ENCODE data around the gene DPM2.

Gene DPM2

GRCh38 chr9:127979015-127979332, 41.3 kb upstream of the DPM2 start:
- peak overlapping the region in 1 of 2 experiments; percentile 74; a peak in 2 of 4 replicates for H3K4me3 ChIP-seq (ENCODE audit: low read depth in 1 of 2, low read length in 2 of 2)
- no peak overlapping the region for H2AFZ ChIP-seq (ENCODE audit: low read depth, low read length)
- H3K36me3 ChIP-seq (ENCODE audit: insufficient read depth, low read length): no peaks in the 10 kb centered on the region
- H3K9ac ChIP-seq (ENCODE audit: low read depth, low read length): peak overlapping the region; percentile 66
- TF ChIP-seq CTCF (IDR thresholded peaks at IDR 0.05; ENCODE audit: borderline replicate concordance, extremely low read depth, low read length, poor library complexity, severe bottlenecking) (no peak), EZH2 (IDR thresholded peaks at IDR 0.05; ENCODE audit: borderline replicate concordance, low read depth, low read length, severe bottlenecking) (no peak)
- peaks cover 50% of the 10 kb centered on the region for H3K4me1 ChIP-seq (ENCODE audit: insufficient read depth, low read length)
- H3K27ac ChIP-seq (ENCODE audit: low read length): no peak overlapping the region
- peaks cover 32% of the 10 kb centered on the region for H3K79me2 ChIP-seq (ENCODE audit: insufficient read depth, low read length)
- peak overlapping the region; percentile 80 for H3K4me2 ChIP-seq (ENCODE audit: insufficient read depth, low read length)
- no peaks in the 10 kb centered on the region for H3K27me3 ChIP-seq (ENCODE audit: insufficient read depth, low read length, poor library complexity)
- ATAC-seq (ENCODE audit: insufficient read depth, low read depth) (no peak), DNase-seq (no peak)
- H3K9me3 ChIP-seq (ENCODE audit: insufficient read depth, low read length, severe bottlenecking): no peaks in the 10 kb centered on the region
- H4K20me1 ChIP-seq (ENCODE audit: insufficient read depth, low read length): peaks cover 40% of the 10 kb centered on the region

GRCh38 chr9:127977884-127978647, 40.4 kb upstream of the DPM2 start:
- Histone ChIP-seq H3K79me2 (ENCODE audit: insufficient read depth, low read length) (peaks cover 32% of the 10 kb centered on the region), H3K9ac (ENCODE audit: low read depth, low read length) (peak overlapping the region; percentile 34; the same call in 1 of the 2 replicates), H4K20me1 (ENCODE audit: insufficient read depth, low read length) (peaks cover 47% of the 10 kb centered on the region), H3K9me3 (ENCODE audit: insufficient read depth, low read length, severe bottlenecking) (no peaks in the 10 kb centered on the region), H3K27me3 (ENCODE audit: insufficient read depth, low read length, poor library complexity) (no peaks in the 10 kb centered on the region), H2AFZ (ENCODE audit: low read depth, low read length) (no peak overlapping the region), H3K27ac (ENCODE audit: low read length) (no peak overlapping the region), H3K36me3 (ENCODE audit: insufficient read depth, low read length) (no peaks in the 10 kb centered on the region), H3K4me1 (ENCODE audit: insufficient read depth, low read length) (peaks cover 50% of the 10 kb centered on the region), H3K4me2 (ENCODE audit: insufficient read depth, low read length) (peak overlapping the region; percentile 58), H3K4me3 (ENCODE audit: low read depth in 1 of 2, low read length in 2 of 2) (peak overlapping the region in 1 of 2 experiments; percentile 37; a peak in 2 of 4 replicates)
- ATAC-seq (ENCODE audit: insufficient read depth, low read depth) (no peak), DNase-seq (no peak)
- no peak for TF ChIP-seq CTCF (IDR thresholded peaks at IDR 0.05; ENCODE audit: borderline replicate concordance, extremely low read depth, low read length, poor library complexity, severe bottlenecking)
- no peak for TF ChIP-seq EZH2 (IDR thresholded peaks at IDR 0.05; ENCODE audit: borderline replicate concordance, low read depth, low read length, severe bottlenecking)

- TF ChIP-seq CTCF (IDR thresholded peaks at IDR 0.05; ENCODE audit: borderline replicate concordance, extremely low read depth, low read length, poor library complexity, severe bottlenecking) (no peak), EZH2 (IDR thresholded peaks at IDR 0.05; ENCODE audit: borderline replicate concordance, low read depth, low read length, severe bottlenecking) (no peak)
- Histone ChIP-seq H4K20me1 (ENCODE audit: insufficient read depth, low read length) (peaks cover 52% of the 10 kb centered on the region), H3K4me3 (ENCODE audit: low read depth in 1 of 2, low read length in 2 of 2) (peak overlapping the region in 1 of 2 experiments; percentile 37; a peak in 2 of 4 replicates), H3K27ac (ENCODE audit: low read length) (no peak overlapping the region), H3K9me3 (ENCODE audit: insufficient read depth, low read length, severe bottlenecking) (no peaks in the 10 kb centered on the region), H3K4me2 (ENCODE audit: insufficient read depth, low read length) (peak overlapping the region; percentile 58), H3K79me2 (ENCODE audit: insufficient read depth, low read length) (peaks cover 32% of the 10 kb centered on the region), H3K36me3 (ENCODE audit: insufficient read depth, low read length) (no peaks in the 10 kb centered on the region), H3K27me3 (ENCODE audit: insufficient read depth, low read length, poor library complexity) (no peaks in the 10 kb centered on the region), H3K9ac (ENCODE audit: low read depth, low read length) (peak overlapping the region; percentile 34; the same call in 1 of the 2 replicates), H2AFZ (ENCODE audit: low read depth, low read length) (no peak overlapping the region), H3K4me1 (ENCODE audit: insufficient read depth, low read length) (peaks cover 50% of the 10 kb centered on the region)
- ATAC-seq (ENCODE audit: insufficient read depth, low read depth) (no peak), DNase-seq (no peak)
Measured at GRCh38 chr9:127977009-127977883, 39.6 kb upstream of the DPM2 start.

Data from DND-41 (cell line).